HCT116 (cell line): ENCODE measurements around the gene SKI. TPM values are rescaled to one million over a fixed set of nuclear protein-coding genes. Genes with fewer than 3 reads are reported as not detected.
A peak's percentile ranks its signal among the peaks of the same experiment; 100 is the strongest.

Experiments
- ATAC-seq: fragments of 200-7000 bp; cut with Tn5 transposase; 2 replicates; pipeline ENCODE4 v1.9.1; 2020; ENCODE audit warnings: mild to moderate bottlenecking, moderate library complexity
- BruUV-seq: library from RNA; stranded (reverse); fragments of 400-500 nt; replicated peaks from 2 replicates; lab custom pipeline; 2021; lab: Mats Ljungman, UMichigan
- CTCF ChIA-PET: fragments of 300-600 bp; sonication (Branson Sonifier 250); formaldehyde crosslinking; loops from one replicate; lab custom pipeline; 2021; ENCODE audit warnings: antibody characterized with exemption; lab: Charles Lee
- POLR2A ChIA-PET: fragments of 300-600, 350-600 bp; sonication (Branson Sonifier 250); formaldehyde crosslinking; loops from one replicate; lab custom pipeline; 2021; ENCODE audit warnings: antibody characterized with exemption; lab: Charles Lee
- RAD21 ChIA-PET, 2 experiments: fragments of 300-600 bp; sonication (Branson Sonifier 250); formaldehyde crosslinking; loops; one replicate each; lab custom pipeline; 2023; ENCODE audit warnings: low total read pairs in 2 of 2; ENCODE audit not compliant: uncharacterized antibody in 2 of 2, unreplicated experiment in 2 of 2, low non-redundant PET in 1 of 2; lab: Charles Lee
- DNase-seq: peaks from one replicate; pipeline ENCODE4 v3.0.0-alpha.2; 2010; ENCODE audit warnings: low read depth, low spot score
- H2AFZ ChIP-seq: fragments of 200-600 bp; shearing (Covaris generic), sonication (generic); 2 replicates; pipeline ENCODE4 v1.6.1; 2017; ENCODE audit warnings: low read depth, mixed run types, mixed read lengths, antibody characterized with exemption, low read length; ENCODE audit not compliant: poor library complexity, severe bottlenecking
- H3K27ac ChIP-seq: 2 replicates; pipeline ENCODE4 v1.5.1; 2012; ENCODE audit warnings: low read depth, low read length
- H3K27me3 ChIP-seq: fragments of 200-600 bp; sonication (generic); 2 replicates; pipeline ENCODE4 v1.6.1; 2016; ENCODE audit warnings: mixed run types, low read length, mixed read lengths; ENCODE audit not compliant: insufficient read depth
- H3K36me3 ChIP-seq, 2 experiments: fragments of 200-500 bp in 1 of 2; fragments of 200-600 bp in 1 of 2; sonication (Bioruptor generic) in 1 of 2; sonication (generic) in 1 of 2; 2 replicates each; pipeline versions ENCODE4 v1.5.1 to v1.6.1; 2014 to 2016; ENCODE audit warnings: low read length in 2 of 2, inconsistent platforms in 1 of 2, mixed read lengths in 1 of 2, mixed run types in 1 of 2; ENCODE audit not compliant: insufficient read depth in 2 of 2, control insufficient read depth in 1 of 2
- H3K4me1 ChIP-seq, 2 experiments: fragments of 200-600 bp in 1 of 2; sonication (generic) in 1 of 2; 2 replicates each; pipeline versions ENCODE4 v1.5.1 to v1.6.1; 2012 to 2017; ENCODE audit warnings: low read length in 2 of 2, inconsistent platforms in 1 of 2, mild to moderate bottlenecking in 1 of 2, mixed read lengths in 1 of 2, mixed run types in 1 of 2, moderate library complexity in 1 of 2; ENCODE audit not compliant: insufficient read depth in 2 of 2, control insufficient read depth in 1 of 2
- H3K4me2 ChIP-seq: fragments of 200-600 bp; sonication (generic); 2 replicates; pipeline ENCODE4 v1.6.1; 2017; ENCODE audit warnings: mixed run types, low read length, mixed read lengths
- H3K4me3 ChIP-seq, 2 experiments: fragments of 200-600 bp in 1 of 2; sonication (generic) in 1 of 2; replicated peaks in 1 of 2; 2 replicates each; pipeline ENCODE4 v1.5.1; 2011 to 2016; ENCODE audit warnings: low read length in 2 of 2, control low read depth in 1 of 2, low read depth in 1 of 2, mild to moderate bottlenecking in 1 of 2, mixed read lengths in 1 of 2, mixed run types in 1 of 2
- H3K79me2 ChIP-seq: fragments of 200-600 bp; sonication (generic); 2 replicates; pipeline ENCODE4 v1.6.1; 2017; ENCODE audit warnings: mild to moderate bottlenecking, mixed run types, low read length, moderate library complexity, mixed read lengths; ENCODE audit not compliant: insufficient read depth
- H3K9ac ChIP-seq: fragments of 200-600 bp; sonication (generic); 2 replicates; pipeline ENCODE4 v1.6.1; 2016; ENCODE audit warnings: low read length, mixed read lengths
- H3K9me2 ChIP-seq: fragments of 200-600 bp; sonication (generic), shearing (Covaris generic); 2 replicates; pipeline ENCODE4 v1.6.1; 2017; ENCODE audit warnings: mixed run types, mild to moderate bottlenecking, moderate library complexity; ENCODE audit not compliant: insufficient read depth
- H3K9me3 ChIP-seq, 2 experiments: fragments of 200-500 bp in 1 of 2; fragments of 200-600 bp in 1 of 2; sonication (Bioruptor generic) in 1 of 2; sonication (generic) in 1 of 2; 2 replicates each; pipeline ENCODE4 v1.6.1; 2014 to 2017; ENCODE audit warnings: low read length in 2 of 2, mixed read lengths in 2 of 2, inconsistent platforms in 1 of 2, low read depth in 1 of 2, mild to moderate bottlenecking in 1 of 2, mixed run types in 1 of 2, moderate library complexity in 1 of 2; ENCODE audit not compliant: control insufficient read depth in 1 of 2, insufficient read depth in 1 of 2
- H4K20me1 ChIP-seq: fragments of 200-600 bp; sonication (generic), shearing (Covaris generic); 2 replicates; pipeline ENCODE4 v1.6.1; 2017; ENCODE audit warnings: mixed run types, mild to moderate bottlenecking, moderate library complexity; ENCODE audit not compliant: insufficient read depth
- CEBPB ChIP-seq: IDR thresholded peaks from 2 replicates; pipeline ENCODE4 v1.6.1; 2012; ENCODE audit warnings: low read depth
- ELF1 ChIP-seq: IDR thresholded peaks from 2 replicates; pipeline ENCODE4 v1.6.1; 2012; ENCODE audit warnings: low read depth, borderline replicate concordance
- EZH2 ChIP-seq: fragments of 200-600 bp; sonication (generic); IDR thresholded peaks from 2 replicates; pipeline ENCODE4 v1.6.1; 2017; ENCODE audit warnings: antibody characterized with exemption, mixed run types
- EZH2phosphoT487 ChIP-seq: fragments of 200-600 bp; IDR thresholded peaks from 2 replicates; pipeline ENCODE4 v1.6.1; 2018; ENCODE audit warnings: antibody characterized with exemption, borderline replicate concordance
- FOSL1 ChIP-seq: IDR thresholded peaks from 2 replicates; pipeline ENCODE4 v1.6.1; 2012; ENCODE audit warnings: low read depth
- POLR2AphosphoS5 ChIP-seq: IDR thresholded peaks from 2 replicates; pipeline ENCODE4 v1.6.1; 2011; ENCODE audit warnings: mild to moderate bottlenecking, low read depth, low read length, moderate library complexity
- RAD21 ChIP-seq: IDR thresholded peaks from 2 replicates; pipeline ENCODE4 v1.6.1; 2012; ENCODE audit warnings: low read depth, mild to moderate bottlenecking
- SIN3A ChIP-seq: IDR thresholded peaks from 2 replicates; pipeline ENCODE4 v1.6.1; 2012; ENCODE audit warnings: low read depth
- SP1 ChIP-seq: IDR thresholded peaks from 2 replicates; pipeline ENCODE4 v1.6.1; 2012; ENCODE audit warnings: low read depth
- TCF7L2 ChIP-seq: IDR thresholded peaks from 2 replicates; pipeline ENCODE4 v1.7.0; 2011; ENCODE audit warnings: borderline replicate concordance, inconsistent platforms; ENCODE audit not compliant: insufficient read depth, insufficient read length; ENCODE audit errors: extremely low read depth
- YY1 ChIP-seq: IDR thresholded peaks from 2 replicates; pipeline ENCODE4 v1.6.1; 2011; ENCODE audit warnings: low read length, low read depth, moderate library complexity, mild to moderate bottlenecking; ENCODE audit not compliant: insufficient replicate concordance; ENCODE audit errors: extremely low read depth
- ZFX ChIP-seq: fragments of 450-650 bp; IDR thresholded peaks from 2 replicates; pipeline ENCODE4 v1.6.1; 2017
- intact Hi-C: fragments of 100-400 bp; cut with micrococcal nuclease; formaldehyde crosslinking; loops from 2 replicates; pipeline ENCODE4 v1.10.0; 2022
- total RNA-seq: library from RNA; stranded (reverse); gene quantifications from one replicate; pipeline ENCODE4 v1.2.1, GENCODE V29; 2021; ENCODE audit not compliant: unreplicated experiment
- TF ChIP-seq, protein P1 (sequence below): IDR thresholded peaks from 2 replicates; pipeline ENCODE4 v1.6.1; 2012; ENCODE audit warnings: low read depth
- TF ChIP-seq, protein P2 (sequence below), 3 experiments: fragments of 200-600 bp in 1 of 3; sonication (generic) in 1 of 3; IDR thresholded peaks in 2 of 3; conservative IDR thresholded peaks in 1 of 3; 2 replicates each; pipeline ENCODE4 v1.5.1; 2012 to 2017; ENCODE audit warnings: low read depth in 2 of 3, low read length in 2 of 3, antibody characterized with exemption in 1 of 3, borderline replicate concordance in 1 of 3, control low read depth in 1 of 3, mild to moderate bottlenecking in 1 of 3, mixed read lengths in 1 of 3, mixed run types in 1 of 3, moderate library complexity in 1 of 3; ENCODE audit not compliant: insufficient read depth in 1 of 3
- TF ChIP-seq, protein P3 (sequence below): IDR thresholded peaks from 2 replicates; pipeline ENCODE4 v1.6.1; 2012

SKI gene
- total RNA-seq, 1 experiment from 2014 or later: 56.2 TPM

DNA sequence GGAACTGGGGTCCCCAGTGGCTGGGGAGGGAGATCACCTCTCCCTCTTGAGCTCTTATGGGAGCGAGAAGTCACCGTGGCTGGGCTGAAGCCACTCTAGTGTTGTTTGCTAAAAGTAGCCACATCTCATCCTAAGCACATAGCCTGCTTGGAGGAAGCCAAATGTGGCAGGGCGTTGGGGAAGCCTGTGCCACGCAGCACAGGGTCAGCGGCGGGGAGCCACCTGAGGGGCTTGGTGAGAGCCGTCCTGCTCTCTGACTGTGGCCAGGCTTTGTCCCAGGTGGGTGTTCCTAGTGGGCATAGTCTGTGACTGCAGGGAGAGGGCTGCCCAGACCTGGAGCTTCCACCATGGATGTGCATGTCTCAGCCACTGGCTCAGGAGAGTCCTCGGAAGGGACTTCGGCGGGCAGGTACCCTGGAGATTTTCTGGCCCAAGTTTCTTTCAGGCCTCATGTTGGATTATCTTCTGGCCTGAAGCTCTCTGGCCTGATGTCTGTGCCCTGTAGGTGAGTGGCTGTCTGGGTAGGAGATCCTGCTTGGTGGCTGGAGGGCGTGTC lies 124.3 kb downstream of the SKI start:
- Histone ChIP-seq H3K27me3 (no peaks in the 10 kb centered on the region), H3K27ac (no peak overlapping the region), H3K4me2 (no peak overlapping the region), H3K9me3 (no peaks in the 10 kb centered on the region), H3K4me1 (no peaks in the 10 kb centered on the region), H3K36me3 (no peaks in the 10 kb centered on the region), H3K79me2 (no peaks in the 10 kb centered on the region), H3K9me2 (no peaks in the 10 kb centered on the region), H3K4me3 (no peak overlapping the region), H3K9ac (no peak overlapping the region), H4K20me1 (no peaks in the 10 kb centered on the region), H2AFZ (no peak overlapping the region)
- ATAC-seq (peak; percentile 42; the same call in 1 of the 2 replicates), DNase-seq (no peak)
- TF ChIP-seq YY1 (no peak), CEBPB (no peak), FOSL1 (no peak), SP1 (no peak), POLR2AphosphoS5 (no peak), RAD21 (no peak), TCF7L2 (no peak), ZFX (no peak), SIN3A (no peak), EZH2 (no peak), ELF1 (no peak), EZH2phosphoT487 (no peak)
- TF ChIP-seq, protein P1, sequence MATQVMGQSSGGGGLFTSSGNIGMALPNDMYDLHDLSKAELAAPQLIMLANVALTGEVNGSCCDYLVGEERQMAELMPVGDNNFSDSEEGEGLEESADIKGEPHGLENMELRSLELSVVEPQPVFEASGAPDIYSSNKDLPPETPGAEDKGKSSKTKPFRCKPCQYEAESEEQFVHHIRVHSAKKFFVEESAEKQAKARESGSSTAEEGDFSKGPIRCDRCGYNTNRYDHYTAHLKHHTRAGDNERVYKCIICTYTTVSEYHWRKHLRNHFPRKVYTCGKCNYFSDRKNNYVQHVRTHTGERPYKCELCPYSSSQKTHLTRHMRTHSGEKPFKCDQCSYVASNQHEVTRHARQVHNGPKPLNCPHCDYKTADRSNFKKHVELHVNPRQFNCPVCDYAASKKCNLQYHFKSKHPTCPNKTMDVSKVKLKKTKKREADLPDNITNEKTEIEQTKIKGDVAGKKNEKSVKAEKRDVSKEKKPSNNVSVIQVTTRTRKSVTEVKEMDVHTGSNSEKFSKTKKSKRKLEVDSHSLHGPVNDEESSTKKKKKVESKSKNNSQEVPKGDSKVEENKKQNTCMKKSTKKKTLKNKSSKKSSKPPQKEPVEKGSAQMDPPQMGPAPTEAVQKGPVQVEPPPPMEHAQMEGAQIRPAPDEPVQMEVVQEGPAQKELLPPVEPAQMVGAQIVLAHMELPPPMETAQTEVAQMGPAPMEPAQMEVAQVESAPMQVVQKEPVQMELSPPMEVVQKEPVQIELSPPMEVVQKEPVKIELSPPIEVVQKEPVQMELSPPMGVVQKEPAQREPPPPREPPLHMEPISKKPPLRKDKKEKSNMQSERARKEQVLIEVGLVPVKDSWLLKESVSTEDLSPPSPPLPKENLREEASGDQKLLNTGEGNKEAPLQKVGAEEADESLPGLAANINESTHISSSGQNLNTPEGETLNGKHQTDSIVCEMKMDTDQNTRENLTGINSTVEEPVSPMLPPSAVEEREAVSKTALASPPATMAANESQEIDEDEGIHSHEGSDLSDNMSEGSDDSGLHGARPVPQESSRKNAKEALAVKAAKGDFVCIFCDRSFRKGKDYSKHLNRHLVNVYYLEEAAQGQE: no peak
- TF ChIP-seq, protein P2, sequence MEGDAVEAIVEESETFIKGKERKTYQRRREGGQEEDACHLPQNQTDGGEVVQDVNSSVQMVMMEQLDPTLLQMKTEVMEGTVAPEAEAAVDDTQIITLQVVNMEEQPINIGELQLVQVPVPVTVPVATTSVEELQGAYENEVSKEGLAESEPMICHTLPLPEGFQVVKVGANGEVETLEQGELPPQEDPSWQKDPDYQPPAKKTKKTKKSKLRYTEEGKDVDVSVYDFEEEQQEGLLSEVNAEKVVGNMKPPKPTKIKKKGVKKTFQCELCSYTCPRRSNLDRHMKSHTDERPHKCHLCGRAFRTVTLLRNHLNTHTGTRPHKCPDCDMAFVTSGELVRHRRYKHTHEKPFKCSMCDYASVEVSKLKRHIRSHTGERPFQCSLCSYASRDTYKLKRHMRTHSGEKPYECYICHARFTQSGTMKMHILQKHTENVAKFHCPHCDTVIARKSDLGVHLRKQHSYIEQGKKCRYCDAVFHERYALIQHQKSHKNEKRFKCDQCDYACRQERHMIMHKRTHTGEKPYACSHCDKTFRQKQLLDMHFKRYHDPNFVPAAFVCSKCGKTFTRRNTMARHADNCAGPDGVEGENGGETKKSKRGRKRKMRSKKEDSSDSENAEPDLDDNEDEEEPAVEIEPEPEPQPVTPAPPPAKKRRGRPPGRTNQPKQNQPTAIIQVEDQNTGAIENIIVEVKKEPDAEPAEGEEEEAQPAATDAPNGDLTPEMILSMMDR (IDR thresholded peaks at IDR 0.05 in 2 of 3, conservative IDR thresholded peaks at IDR 0.05 in 1 of 3; ENCODE audit: borderline replicate concordance in 1 of 3, insufficient read depth in 1 of 3, low read depth in 2 of 3, low read length in 2 of 3): no peak
- TF ChIP-seq, protein P3, sequence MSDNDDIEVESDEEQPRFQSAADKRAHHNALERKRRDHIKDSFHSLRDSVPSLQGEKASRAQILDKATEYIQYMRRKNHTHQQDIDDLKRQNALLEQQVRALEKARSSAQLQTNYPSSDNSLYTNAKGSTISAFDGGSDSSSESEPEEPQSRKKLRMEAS: no peak
- ChIA-PET CTCF (no interaction called here), RAD21 (no interaction called here), POLR2A (no interaction called here)
- BruUV-seq: no TSS peak
- intact Hi-C loops: no loop called here
